Stimulated activated CD4-positive, alpha-beta T cell treated with anti-CD3 and anti-CD28 coated beads, TNF-alpha, amount 100 ng/mL, for 4 hours (primary cell): Measurements from ENCODE around the gene SMAD2.
"Not testable (repeated sequence)": the region's sequence is repeated elsewhere in the genome, so short reads cannot be mapped to it uniquely, and the experiment has no call there.

Source experiments
- DNase-seq, 3 experiments: peaks; one replicate each; pipeline ENCODE4 v3.0.0-alpha.2; 2020; ENCODE audit warnings: low read depth in 3 of 3

Gene SMAD2

DNA sequence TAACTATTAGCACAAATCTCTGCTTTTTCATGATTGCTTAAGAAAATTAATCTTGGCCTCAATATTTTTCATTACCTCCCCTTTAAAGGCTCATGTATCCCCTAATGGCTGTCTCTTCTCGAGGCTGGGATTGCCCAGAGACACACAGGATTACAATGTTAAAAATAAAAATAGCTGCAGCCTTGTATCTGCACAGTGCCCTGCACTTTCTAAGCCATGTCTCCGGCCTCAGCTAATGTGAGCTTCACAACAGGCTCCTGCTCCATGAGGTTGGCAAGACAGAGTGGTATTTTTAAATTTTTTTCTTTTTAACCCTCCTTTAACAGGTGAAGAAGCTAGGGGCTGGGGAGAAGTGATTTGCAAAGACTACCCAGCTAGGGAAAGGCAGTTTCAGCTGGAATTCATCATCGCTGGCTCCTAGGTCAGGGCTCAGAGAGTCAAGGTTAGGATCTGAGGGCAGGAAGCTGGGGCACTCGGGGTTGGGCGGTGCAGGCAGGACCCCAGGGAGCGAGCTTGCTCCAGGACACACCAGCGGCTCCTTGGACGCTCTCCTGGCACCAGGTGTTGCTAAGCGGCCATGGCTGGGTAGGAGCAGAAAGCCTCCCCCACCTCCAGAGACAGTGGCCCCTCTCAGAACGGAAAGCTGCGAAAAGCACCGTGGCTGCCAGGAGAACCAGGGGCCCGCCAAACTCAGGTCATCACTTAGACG lies 135.6 kb downstream of the SMAD2 start:
- DNase-seq, result no peak

DNA sequence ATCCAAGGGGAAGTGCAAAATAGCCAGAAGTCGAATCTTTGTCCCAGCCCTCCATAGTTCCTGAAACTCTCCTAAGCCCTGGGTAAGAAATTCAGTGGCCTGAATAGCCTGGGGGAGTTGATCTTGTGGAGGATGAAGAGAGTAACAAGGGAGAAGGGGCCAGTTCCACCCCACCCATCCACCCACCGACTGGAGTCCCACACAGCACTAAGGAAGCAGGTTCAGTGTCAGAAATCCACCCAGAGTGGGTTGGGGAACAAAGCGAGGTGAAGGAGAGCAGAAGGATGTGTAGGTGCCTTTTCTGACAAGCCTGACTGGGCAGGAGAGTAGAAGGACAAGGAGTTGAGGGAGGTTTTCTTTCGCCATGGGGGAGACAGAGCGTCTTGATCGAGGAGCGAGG lies 136.8 kb downstream of the SMAD2 start:
- no peak for DNase-seq

DNA sequence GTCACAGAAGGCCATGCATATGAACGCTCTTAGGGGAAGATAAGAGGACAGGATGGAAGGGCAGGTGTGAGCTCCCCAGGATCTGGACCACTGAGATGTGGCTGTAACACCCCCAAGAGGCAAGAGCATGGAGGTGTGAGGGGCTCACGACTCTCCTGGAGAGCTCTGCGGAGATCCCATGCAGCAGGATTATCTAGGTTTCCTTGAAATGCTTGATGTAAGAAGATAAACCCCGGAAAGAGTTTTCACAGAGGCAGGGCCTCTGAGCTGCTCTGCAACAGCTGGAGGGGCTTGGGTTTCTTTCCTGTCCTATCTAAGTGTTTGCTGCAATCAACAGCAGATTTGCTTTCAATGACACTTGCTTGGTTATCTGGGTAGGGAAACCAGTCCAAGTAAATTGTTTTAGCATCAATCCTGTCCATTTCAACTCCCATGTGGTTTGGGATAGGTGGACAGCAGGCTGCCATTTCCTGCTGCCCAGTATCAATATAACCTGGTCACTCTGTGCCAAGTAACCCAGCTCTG lies 138.9 kb downstream of the SMAD2 start:
- DNase-seq, result no peak

DNA sequence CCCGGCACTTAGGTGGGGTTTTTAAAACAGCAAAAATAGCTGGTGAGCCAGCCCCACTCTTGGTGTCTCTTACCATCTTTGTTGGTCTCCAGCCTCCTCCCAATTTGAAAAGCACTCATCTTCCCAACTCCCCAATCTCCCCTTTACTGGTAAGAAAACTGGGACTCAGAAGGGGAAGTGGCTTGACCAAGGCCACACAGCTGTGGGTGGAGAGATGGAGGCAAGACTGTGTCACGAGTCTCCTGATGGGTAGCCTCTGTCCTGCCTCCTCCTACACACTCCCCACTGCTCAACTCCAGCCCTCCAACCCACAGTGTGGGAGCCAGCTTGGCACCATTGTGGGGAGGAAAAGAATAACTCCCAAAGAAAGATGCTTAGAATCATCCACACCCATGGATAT lies 140.4 kb downstream of the SMAD2 start:
- DNase-seq, result no peak

DNA sequence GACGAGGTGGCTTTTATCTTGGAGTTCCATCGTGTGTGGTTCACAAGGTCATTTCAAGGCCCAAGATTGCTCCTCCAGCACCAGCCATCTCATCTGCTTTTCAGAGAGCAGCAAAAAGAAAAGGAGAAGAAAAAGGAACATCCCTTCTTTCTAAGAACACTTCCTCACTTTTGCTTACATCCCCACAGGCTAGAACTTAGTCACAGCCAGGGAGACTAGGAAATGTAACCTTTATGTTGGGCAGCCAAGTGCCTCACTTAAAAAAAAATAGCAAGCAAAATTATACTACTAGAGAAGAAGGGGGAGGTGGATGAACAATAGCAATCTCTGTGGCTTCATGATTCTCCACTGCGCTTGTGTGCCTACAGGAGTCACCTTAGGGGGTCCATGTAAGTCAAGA lies 141.8 kb downstream of the SMAD2 start:
- DNase-seq, result no peak

DNA sequence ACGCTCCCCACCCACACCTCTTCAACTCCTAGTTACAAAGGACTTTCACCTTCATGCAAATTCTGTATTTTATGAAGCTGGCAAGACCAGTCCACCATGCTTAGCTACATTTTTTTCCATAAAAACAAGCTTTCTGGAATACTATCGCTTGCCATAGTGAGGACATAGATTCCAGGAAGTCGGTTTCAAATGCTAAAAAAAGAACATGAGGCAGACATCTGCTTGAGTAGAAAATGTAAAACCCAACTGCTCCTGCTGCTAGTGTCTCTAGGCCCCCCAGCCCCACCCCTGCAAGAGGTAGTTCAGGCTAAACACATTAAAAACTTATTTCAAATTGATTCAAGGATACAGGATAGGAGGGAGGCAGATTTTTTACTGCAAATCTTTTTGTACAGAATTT lies 148.9 kb downstream of the SMAD2 start:
- DNase-seq, result no peak

DNA sequence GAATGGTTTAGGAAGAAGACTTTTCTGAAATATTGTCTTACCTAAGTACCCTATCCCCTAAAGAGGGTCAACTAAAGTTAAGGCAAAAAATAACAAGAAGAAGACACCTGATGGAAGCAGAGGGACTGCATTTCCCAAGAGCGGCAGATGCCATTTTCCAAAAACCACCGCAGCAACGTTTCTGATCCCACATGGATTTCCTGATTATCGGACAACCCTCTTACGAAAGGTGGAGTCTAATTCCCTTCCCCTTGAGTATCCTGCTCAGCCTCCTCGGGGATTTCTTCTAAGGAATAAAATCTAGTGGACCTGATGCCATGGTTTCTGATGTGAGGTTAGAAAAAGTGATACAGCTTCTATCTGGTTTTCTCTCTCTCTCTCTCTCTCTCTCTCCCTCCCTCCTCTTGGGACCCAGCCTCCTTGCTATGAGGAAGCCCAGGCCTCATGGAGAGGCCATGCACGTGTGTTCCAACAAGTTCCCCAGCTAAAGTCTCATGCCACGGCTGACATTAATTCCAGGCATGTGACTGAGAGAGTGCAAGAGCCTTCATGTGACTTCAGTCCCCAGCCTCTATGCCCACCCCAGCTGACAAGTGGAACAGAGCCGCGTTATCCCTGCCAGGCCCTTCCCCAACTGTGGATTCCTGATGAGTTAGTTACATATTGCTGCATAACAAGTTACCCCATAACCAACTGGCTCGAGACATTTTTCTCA lies 150.3 kb downstream of the SMAD2 start:
- DNase-seq, result no peak

DNA sequence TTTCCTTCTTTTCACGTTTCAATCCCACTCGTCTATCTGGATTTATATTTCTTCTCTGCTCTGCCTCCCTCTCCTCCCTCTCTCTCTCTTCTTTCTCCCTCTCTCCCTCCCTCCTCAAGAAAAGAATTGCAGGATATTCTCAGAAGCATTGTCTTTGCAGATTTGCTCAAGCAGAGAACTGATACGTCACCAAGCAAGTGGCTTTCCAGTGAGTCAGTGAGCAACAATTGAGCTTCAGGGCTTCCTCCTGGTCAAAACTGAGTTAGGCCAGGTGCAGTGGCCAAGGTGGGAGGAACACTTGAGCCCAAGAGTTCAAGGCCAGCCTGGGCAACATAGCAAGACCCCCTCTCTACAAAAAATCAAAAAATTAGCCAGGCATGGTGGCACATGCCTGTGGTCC lies 151.1 kb downstream of the SMAD2 start:
- DNase-seq, result no peak

DNA sequence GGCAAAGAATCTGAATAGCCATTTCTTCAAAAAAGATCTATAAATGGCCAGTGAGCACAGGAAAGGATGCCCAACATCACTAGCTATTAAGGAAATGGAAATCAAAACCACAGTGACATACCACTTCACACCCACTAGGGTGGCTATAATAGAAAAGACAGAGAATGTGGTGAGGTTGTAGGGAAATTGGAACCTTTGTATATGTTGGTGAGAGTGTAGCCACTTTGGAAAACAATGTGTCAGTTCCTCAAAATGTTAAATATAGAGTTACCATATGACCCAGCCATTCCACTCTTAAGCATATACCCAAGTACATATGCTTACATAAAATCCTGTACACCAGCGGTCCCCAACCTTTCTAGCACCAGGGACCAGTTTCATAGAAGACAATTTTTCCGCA lies 152.8 kb downstream of the SMAD2 start:
- DNase-seq, result no peak

DNA sequence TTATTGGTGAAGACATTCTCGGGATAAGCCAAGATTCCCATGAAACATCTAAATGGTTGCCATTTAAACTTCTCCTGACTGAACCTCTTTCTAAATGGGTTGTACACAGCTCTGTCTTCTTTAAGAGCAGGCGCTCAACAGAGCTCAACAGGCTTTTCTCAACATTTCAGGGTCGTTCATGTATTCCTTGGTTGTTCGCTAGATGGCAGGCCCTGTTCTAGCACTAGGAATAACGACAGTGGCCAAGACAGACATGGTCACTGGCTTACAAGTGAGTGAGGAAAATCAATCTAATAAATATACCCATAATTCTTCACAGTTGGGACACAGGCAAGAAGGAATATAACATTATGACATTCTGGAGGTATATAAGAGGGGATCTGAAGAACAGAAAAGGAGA lies 154.5 kb downstream of the SMAD2 start:
- no peak for DNase-seq

DNA sequence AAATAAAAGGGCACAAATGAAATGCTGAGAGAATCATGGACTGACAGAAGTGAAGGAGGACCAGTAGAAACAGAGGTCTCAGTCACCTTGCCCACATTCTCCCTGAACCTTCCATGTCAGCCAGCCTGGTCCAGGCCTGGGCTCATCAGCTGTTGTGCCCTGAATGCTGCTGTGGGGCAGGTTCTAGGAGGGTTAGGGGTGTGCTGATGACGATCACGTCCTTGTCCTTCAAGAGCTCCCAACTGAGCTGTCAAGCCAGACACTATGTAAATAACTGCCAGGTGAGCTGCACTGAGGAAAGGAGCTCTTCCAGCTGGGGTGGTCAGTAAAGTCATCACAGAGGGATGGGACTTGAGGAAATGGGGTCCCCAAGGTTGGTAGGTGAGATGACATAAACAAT lies 156.5 kb downstream of the SMAD2 start:
- no peak for DNase-seq

DNA sequence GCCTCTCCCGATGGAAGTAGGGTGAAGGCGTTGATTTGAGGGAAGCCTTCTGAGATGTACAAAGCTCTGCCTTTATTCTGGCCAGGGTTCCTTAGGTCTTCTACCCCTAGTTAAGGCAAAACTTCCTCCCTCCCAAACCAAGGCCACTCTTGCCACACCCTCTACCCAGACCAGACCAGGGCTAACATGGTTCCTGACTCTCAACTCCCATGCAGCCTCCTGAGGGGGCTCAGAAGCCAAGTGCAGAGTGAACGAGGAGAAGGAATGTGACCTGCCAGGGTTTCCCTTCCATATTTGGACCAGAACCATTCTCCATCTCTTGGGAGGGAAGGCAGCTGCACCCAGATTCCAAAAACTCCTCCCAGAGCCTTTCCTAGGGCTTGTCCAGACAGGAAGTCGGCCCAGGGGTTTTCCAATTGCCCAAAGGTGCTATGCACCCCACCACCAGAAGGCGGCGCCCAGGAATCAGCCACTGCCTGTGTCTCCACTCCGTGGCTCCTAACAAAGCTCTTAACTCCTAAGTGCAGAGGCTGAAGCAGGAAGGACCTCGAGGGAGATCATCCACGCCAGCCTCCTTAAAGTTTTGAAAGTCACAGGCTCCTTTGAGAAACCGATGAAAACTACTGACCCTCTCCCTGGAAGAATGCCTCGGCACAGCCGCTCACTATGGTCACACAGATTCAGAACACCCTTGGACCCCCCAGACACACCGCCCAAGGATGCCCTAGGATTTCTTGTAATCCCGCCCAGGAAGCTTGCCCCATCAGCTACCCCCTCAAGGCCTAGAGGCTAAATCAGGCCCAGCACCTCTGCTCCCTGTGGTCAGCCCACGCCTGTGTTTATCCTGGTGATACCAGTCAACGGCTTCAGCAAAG lies 157.8 kb downstream of the SMAD2 start:
- DNase-seq, result peak in 2 of 3 experiments; percentile 29 to 52

DNA sequence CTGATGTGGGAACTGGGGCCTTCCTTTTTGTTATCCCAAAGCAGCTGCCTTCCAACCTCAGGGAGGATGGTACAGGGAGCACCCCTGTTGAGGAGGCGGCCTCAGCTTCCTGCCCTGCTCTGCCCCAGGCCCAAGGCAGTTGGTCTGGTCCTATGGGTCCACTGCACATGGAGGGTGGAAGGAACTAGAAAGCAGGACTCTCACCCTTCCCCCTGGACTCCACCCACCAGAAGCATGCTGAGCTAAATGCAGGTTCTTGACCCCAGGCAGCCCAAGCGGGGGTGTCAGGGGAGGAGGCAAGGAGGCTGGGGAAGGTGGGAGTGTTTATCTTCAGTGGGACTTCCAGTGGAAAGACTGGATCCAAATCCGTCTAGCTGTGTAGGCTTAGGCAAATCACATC lies 158.5 kb downstream of the SMAD2 start:
- no peak for DNase-seq

DNA sequence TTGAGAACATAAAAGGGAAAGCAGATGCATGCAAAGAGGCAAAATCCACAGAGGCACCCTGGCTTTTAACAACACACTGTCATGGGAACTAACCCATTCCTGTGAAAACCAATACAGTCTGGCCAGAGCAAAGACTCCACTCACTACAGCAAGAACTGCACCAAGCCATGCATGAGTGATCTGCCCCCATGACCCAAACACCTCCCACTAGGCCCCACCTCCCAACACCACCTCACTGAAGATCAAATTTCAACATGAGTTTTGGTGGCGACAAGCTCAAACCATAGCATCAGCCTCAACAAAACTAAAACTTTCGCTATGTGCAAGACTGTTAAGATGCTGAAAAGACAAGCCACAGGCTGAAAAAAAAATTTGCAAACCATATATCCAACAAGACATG lies 162.8 kb downstream of the SMAD2 start:
- DNase-seq, result no peak

DNA sequence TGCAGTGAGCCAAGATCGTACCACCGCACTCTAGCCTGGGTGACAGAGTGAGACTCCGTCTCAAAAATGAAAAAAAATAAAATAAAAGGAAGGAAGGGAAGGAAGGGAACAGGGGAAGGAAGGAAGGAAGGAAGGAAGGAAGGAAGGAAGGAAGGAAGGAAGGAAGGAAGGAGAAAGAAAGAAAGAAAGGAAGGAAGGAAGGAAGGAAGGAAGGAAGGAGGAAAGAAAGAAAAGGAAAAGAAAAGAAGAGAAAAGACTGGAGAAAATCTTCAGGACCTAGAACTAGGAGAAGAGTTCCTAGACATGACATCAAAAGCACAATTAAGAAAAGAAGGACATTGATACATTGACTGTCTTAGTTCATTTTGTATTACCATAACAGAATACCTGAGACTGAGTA lies 163.3 kb downstream of the SMAD2 start:
- DNase-seq, result not testable (repeated sequence)
